Uterus (tissue), 4 donors: ENCODE data around the gene HECW1. TPM values are rescaled to one million over a fixed set of nuclear protein-coding genes. Genes with fewer than 3 reads are reported as not detected.

Experiments
- DNase-seq, 2 donors: peaks; one replicate each; pipeline ENCODE4 v3.0.0-alpha.2; 2019 to 2020
- H3K27ac ChIP-seq, 2 donors: fragments of 200-600 bp; sonication (generic); 1 replicate in 1 of 2; 2 replicates in 1 of 2; pipeline ENCODE4 v1.5.1; 2016 to 2018
- H3K27me3 ChIP-seq, 2 donors: fragments of 200-600 bp; sonication (generic); one replicate each; pipeline ENCODE4 v1.5.1; 2018 to 2019; ENCODE audit warnings: control low read depth in 1 of 2
- H3K36me3 ChIP-seq, 2 donors: fragments of 200-600 bp; sonication (generic); one replicate each; pipeline ENCODE4 v1.5.1; 2019; ENCODE audit warnings: control low read depth in 1 of 2
- H3K4me1 ChIP-seq, 2 donors: fragments of 200-600 bp; sonication (generic); one replicate each; pipeline ENCODE4 v1.5.1; 2018 to 2019; ENCODE audit warnings: control low read depth in 1 of 2
- H3K4me3 ChIP-seq, 2 donors: fragments of 200-600 bp; sonication (generic); 1 replicate in 1 of 2; 2 replicates in 1 of 2; pipeline ENCODE4 v1.5.1; 2018 to 2019; ENCODE audit warnings: mild to moderate bottlenecking in 1 of 2
- H3K9me3 ChIP-seq, 2 donors: fragments of 200-600 bp; sonication (generic); one replicate each; pipeline ENCODE4 v1.5.1; 2019; ENCODE audit warnings: control low read depth in 1 of 2
- CTCF ChIP-seq, 4 experiments: fragments of 200-600 bp in 2 of 4; fragments of 450-650 bp in 2 of 4; sonication (generic) in 2 of 4; IDR thresholded peaks; one replicate each; pipeline ENCODE4 v1.5.1; 2016 to 2019; ENCODE audit warnings: antibody characterized with exemption in 4 of 4, mild to moderate bottlenecking in 2 of 4, moderate library complexity in 1 of 4
- POLR2A ChIP-seq, 2 donors: fragments of 450-650 bp; IDR thresholded peaks; one replicate each; pipeline ENCODE4 v1.6.1; 2016; ENCODE audit warnings: antibody characterized with exemption in 2 of 2, mild to moderate bottlenecking in 1 of 2, moderate library complexity in 1 of 2
- intact Hi-C: fragments of 100-400 bp; cut with DNase I; formaldehyde crosslinking; loops from one replicate; pipeline ENCODE4 v1.15.1; 2023; ENCODE audit warnings: low total_unique reads
- total RNA-seq, 4 donors: library from RNA; depleted of rRNA in 3 of 4; stranded (reverse); fragments of >200 nt in 3 of 4; gene quantifications; one replicate each; pipeline versions ENCODE4 v1.1.0 to v1.2.4, GENCODE V29; 2014 to 2023
- donor health status: DM: yes; HTN: yes; CAD: no.

HECW1 gene
- total RNA-seq, 4 donors from 2014 or later = 0.28 TPM; not detected in 3

GRCh38 chr7:43467406-43467805 lies 355.0 kb downstream of the HECW1 start:
- H3K4me3 ChIP-seq = no peak overlapping the region
- no peaks in the 10 kb centered on the region for H3K27me3 ChIP-seq
- H3K4me1 ChIP-seq = no peaks in the 10 kb centered on the region
- intact Hi-C loops = no loop called here
- TF ChIP-seq CTCF (IDR thresholded peaks at IDR 0.05) (no peak), POLR2A (IDR thresholded peaks at IDR 0.05) (no peak)
- no peaks in the 10 kb centered on the region for H3K36me3 ChIP-seq
- no peak overlapping the region for H3K27ac ChIP-seq
- H3K9me3 ChIP-seq = no peaks in the 10 kb centered on the region
- DNase-seq = no peak

DNA sequence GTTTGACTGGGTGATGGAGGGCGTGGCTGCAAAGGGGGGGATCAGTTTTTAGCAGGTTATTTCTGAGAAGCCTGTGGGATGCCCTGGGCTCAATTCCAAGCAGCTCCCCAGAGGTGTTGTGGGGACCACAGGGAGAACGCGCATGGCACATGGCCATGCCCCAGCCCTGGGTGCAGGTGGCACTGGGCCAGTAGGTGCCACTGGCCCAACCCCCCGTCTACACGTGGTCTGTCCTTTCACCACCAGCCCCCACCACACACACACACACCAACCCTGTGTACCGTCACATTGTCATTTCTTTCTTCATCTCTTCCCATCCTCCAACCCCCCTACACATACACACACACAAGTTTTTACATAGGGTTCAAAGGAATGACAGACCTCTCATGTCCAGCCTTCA lies 355.4 kb downstream of the HECW1 start:
- no peaks in the 10 kb centered on the region for H3K36me3 ChIP-seq
- intact Hi-C loops = no loop called here
- no peak for DNase-seq
- H3K27me3 ChIP-seq = no peaks in the 10 kb centered on the region
- no peak overlapping the region for H3K27ac ChIP-seq
- H3K4me3 ChIP-seq = no peak overlapping the region
- TF ChIP-seq POLR2A (IDR thresholded peaks at IDR 0.05) = no peak
- no peak for TF ChIP-seq CTCF (IDR thresholded peaks at IDR 0.05)
- no peaks in the 10 kb centered on the region for H3K4me1 ChIP-seq
- no peaks in the 10 kb centered on the region for H3K9me3 ChIP-seq

DNA sequence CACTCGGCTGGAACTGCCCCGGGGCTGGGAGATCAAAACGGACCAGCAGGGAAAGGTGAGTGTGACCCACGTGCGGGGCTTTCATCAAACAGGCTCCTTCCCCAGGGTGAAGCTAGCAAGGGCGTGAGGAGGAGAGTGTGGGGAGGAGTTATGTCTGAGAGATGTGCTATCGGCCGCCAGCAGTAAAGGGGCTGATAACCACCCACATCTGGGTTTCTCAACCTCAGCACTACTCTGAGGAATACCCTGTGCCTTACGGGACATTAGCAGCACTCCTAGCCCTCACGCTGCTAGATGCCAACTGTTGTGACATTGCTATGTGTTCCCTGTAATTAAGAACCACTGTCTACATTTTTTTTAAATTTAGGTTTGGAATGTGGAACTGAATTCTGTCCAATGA lies 356.6 kb downstream of the HECW1 start:
- DNase-seq = no peak
- Histone ChIP-seq H3K9me3 (no peaks in the 10 kb centered on the region), H3K4me1 (no peaks in the 10 kb centered on the region), H3K27ac (no peak overlapping the region), H3K4me3 (no peak overlapping the region), H3K27me3 (no peaks in the 10 kb centered on the region), H3K36me3 (no peaks in the 10 kb centered on the region)
- intact Hi-C loops = no loop called here
- no peak for TF ChIP-seq POLR2A (IDR thresholded peaks at IDR 0.05)
- no peak for TF ChIP-seq CTCF (IDR thresholded peaks at IDR 0.05)

DNA sequence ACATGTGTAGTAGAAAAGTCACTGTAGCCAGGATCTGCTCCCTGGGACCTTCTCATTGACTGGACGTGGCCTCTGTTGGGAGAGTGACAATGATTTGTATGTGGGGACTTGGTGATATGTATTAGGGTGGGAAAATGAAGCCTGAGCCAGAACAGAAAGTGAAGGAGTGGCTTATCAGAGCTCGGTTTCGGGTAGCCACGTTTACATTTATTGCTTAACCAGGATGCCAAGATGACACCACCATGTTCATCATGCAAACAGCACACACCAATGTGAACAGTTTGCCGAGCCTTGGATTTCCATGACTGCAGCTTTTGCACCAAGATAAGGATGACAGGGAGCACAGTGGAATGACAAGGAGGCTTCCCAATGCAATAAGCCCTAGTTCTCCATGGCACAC lies 357.7 kb downstream of the HECW1 start:
- TF ChIP-seq CTCF (IDR thresholded peaks at IDR 0.05) (no peak), POLR2A (IDR thresholded peaks at IDR 0.05) (no peak)
- no peak overlapping the region for H3K4me3 ChIP-seq
- no peaks in the 10 kb centered on the region for H3K36me3 ChIP-seq
- H3K4me1 ChIP-seq = no peaks in the 10 kb centered on the region
- H3K27me3 ChIP-seq = no peaks in the 10 kb centered on the region
- H3K27ac ChIP-seq = no peak overlapping the region
- no peak for DNase-seq
- no peaks in the 10 kb centered on the region for H3K9me3 ChIP-seq
- intact Hi-C loops = no loop called here

DNA sequence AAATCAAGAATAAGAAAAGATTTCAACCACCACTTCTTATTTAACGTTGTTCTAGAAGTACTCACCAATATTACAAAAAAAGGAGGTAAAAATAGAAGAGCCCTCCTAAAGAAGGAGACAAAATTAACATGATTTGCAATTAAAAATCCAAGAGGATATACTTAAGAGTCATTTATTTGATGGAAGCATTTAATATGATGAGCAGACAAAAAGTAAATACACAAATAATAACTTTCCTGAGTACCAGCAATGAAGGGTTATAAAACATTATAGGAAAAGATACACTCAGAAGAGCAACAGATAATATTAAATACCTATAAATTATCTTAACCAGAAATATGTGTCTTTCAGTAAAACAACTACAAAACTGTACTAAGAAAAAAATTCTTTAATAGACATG lies 363.5 kb downstream of the HECW1 start:
- no peaks in the 10 kb centered on the region for H3K9me3 ChIP-seq
- H3K36me3 ChIP-seq = no peaks in the 10 kb centered on the region
- no peak for TF ChIP-seq CTCF (IDR thresholded peaks at IDR 0.05)
- no peak for TF ChIP-seq POLR2A (IDR thresholded peaks at IDR 0.05)
- H3K27me3 ChIP-seq = no peaks in the 10 kb centered on the region
- H3K4me3 ChIP-seq = no peak overlapping the region
- DNase-seq = no peak
- H3K27ac ChIP-seq = no peak overlapping the region
- intact Hi-C loops = no loop called here
- no peaks in the 10 kb centered on the region for H3K4me1 ChIP-seq
